CD8-positive, alpha-beta memory T cell (primary cell): ENCODE data around the gene BHLHA9. TPM values are rescaled to one million over a fixed set of nuclear protein-coding genes. Genes with fewer than 3 reads are reported as not detected.
A peak's percentile ranks its signal among the peaks of the same experiment; 100 is the strongest.

Experiments
- CTCF ChIA-PET: fragments of 350-600 bp; sonication (Branson Sonifier 250); formaldehyde crosslinking; loops from one replicate; lab custom pipeline; 2021; ENCODE audit warnings: antibody characterized with exemption; lab: Charles Lee
- POLR2A ChIA-PET: fragments of 350-600 bp; sonication (Branson Sonifier 250); formaldehyde crosslinking; loops from one replicate; lab custom pipeline; 2021; ENCODE audit warnings: antibody characterized with exemption; lab: Charles Lee
- DNase-seq, 5 donors: peaks; one replicate each; pipeline versions ENCODE4 v3.0.0 to v3.0.0-alpha.2; 2020 to 2022; ENCODE audit warnings: mixed read lengths in 1 of 5
- H3K27ac ChIP-seq: one replicate; pipeline ENCODE4 v1.7.0; 2013; ENCODE audit warnings: low read depth, mild to moderate bottlenecking, low read length, moderate library complexity
- H3K27me3 ChIP-seq: 2 replicates; pipeline ENCODE4 v1.7.0; 2013; ENCODE audit warnings: low read length, mild to moderate bottlenecking; ENCODE audit not compliant: insufficient read depth, poor library complexity, severe bottlenecking
- H3K36me3 ChIP-seq: 2 replicates; pipeline ENCODE4 v1.7.0; 2013; ENCODE audit warnings: mild to moderate bottlenecking, low read length, moderate library complexity; ENCODE audit not compliant: insufficient read depth
- H3K4me1 ChIP-seq: 2 replicates; pipeline ENCODE4 v1.7.0; 2013; ENCODE audit warnings: mild to moderate bottlenecking, low read length, moderate library complexity; ENCODE audit not compliant: insufficient read depth
- H3K4me3 ChIP-seq: 2 replicates; pipeline ENCODE4 v1.7.0; 2013; ENCODE audit warnings: mild to moderate bottlenecking, low read length
- H3K9me3 ChIP-seq: 2 replicates; pipeline ENCODE4 v1.7.0; 2013; ENCODE audit warnings: mild to moderate bottlenecking, low read length
- H3K27ac Mint-ChIP-seq, 8 donors: one replicate each; pipeline ENCODE4 v1.8.0; 2020 to 2021; ENCODE audit warnings: mixed read lengths in 8 of 8, mild to moderate bottlenecking in 6 of 8, inconsistent platforms in 3 of 8, moderate library complexity in 3 of 8
- H3K27me3 Mint-ChIP-seq, 2 donors: one replicate each; pipeline ENCODE4 v1.8.0; 2020 to 2021; ENCODE audit warnings: mixed read lengths in 2 of 2, mild to moderate bottlenecking in 1 of 2, moderate library complexity in 1 of 2
- H3K36me3 Mint-ChIP-seq, 3 donors: one replicate each; pipeline ENCODE4 v1.8.0; 2020 to 2021; ENCODE audit warnings: mixed read lengths in 3 of 3, inconsistent platforms in 1 of 3, mild to moderate bottlenecking in 1 of 3
- H3K4me1 Mint-ChIP-seq, 3 donors: one replicate each; pipeline ENCODE4 v1.8.0; 2020 to 2021; ENCODE audit warnings: mixed read lengths in 3 of 3, inconsistent platforms in 1 of 3, mild to moderate bottlenecking in 1 of 3
- H3K4me3 Mint-ChIP-seq, 7 donors: one replicate each; pipeline ENCODE4 v1.8.0; 2020 to 2021; ENCODE audit warnings: mixed read lengths in 7 of 7, mild to moderate bottlenecking in 6 of 7, moderate library complexity in 4 of 7, inconsistent platforms in 2 of 7
- H3K9me3 Mint-ChIP-seq, 5 donors: one replicate each; pipeline ENCODE4 v1.8.0; 2020 to 2022; ENCODE audit warnings: mixed read lengths in 5 of 5, mild to moderate bottlenecking in 3 of 5, moderate library complexity in 2 of 5, inconsistent platforms in 1 of 5
- polyA plus RNA-seq: library from polyadenylated mRNA; unstranded; fragments of 300-500 nt; fragmentation: Illumina TruSeq; gene quantifications from one replicate; pipeline ENCODE4 v1.2.3, GENCODE V29; 2021
- total RNA-seq, 2 experiments: library from RNA; stranded (reverse); gene quantifications; one replicate each; pipeline ENCODE4 v1.2.3, GENCODE V29; 2021

The BHLHA9 gene
- total and polyA plus RNA-seq, 3 experiments from 2014 or later: not detected

GRCh38 chr17:1256699-1257098, 13.5 kb upstream of the BHLHA9 start:
- POLR2A ChIA-PET: no interaction called here

GRCh38 chr17:1260086-1260769, 10.0 kb upstream of the BHLHA9 start:
- H3K27me3 ChIP-seq: no peaks in the 10 kb centered on the region
- H3K36me3 ChIP-seq: no peaks in the 10 kb centered on the region
- no peaks in the 10 kb centered on the region for H3K36me3 Mint-ChIP-seq
- CTCF ChIA-PET: interaction anchor here (0.9 to 4.6 kb wide), 14 partner anchors 7 to 389 kb away, joined by 3 to 45 read pairs (median 5); partner anchors contain the start of genes INPP5K and RILP
- peaks cover 0 to 3% of the 10 kb centered on the region in 2 donors for H3K27me3 Mint-ChIP-seq
- POLR2A ChIA-PET: interaction anchor here (1.1 kb wide), 1 partner anchor 72 kb away, joined by 8 read pairs; no protein-coding TSS in a partner anchor
- H3K27ac ChIP-seq: no peak overlapping the region
- no peak for DNase-seq
- peak overlapping the region; percentile 7 to 68 (median 46) for H3K4me3 Mint-ChIP-seq
- H3K9me3 ChIP-seq: no peaks in the 10 kb centered on the region
- H3K4me3 ChIP-seq: no peak overlapping the region
- H3K4me1 Mint-ChIP-seq: peaks cover 32 to 44% (median 42%) of the 10 kb centered on the region in 3 donors
- peaks cover 21% of the 10 kb centered on the region for H3K4me1 ChIP-seq
- H3K9me3 Mint-ChIP-seq: no peaks in the 10 kb centered on the region
- H3K27ac Mint-ChIP-seq: peak overlapping the region in 3 of 8 donors; percentile 12 to 66 (median 52)

More at GRCh38 chr17:1256699-1257098, 13.5 kb upstream of the BHLHA9 start:
- no peaks in the 10 kb centered on the region for H3K36me3 Mint-ChIP-seq
- Histone ChIP-seq H3K27me3 (no peaks in the 10 kb centered on the region), H3K4me3 (no peak overlapping the region), H3K4me1 (peaks cover 21% of the 10 kb centered on the region), H3K36me3 (no peaks in the 10 kb centered on the region), H3K27ac (no peak overlapping the region), H3K9me3 (no peaks in the 10 kb centered on the region)
- H3K27ac Mint-ChIP-seq: peak overlapping the region in 1 of 8 donors; percentile 66
- no peak for DNase-seq
- peaks cover 35 to 50% (median 48%) of the 10 kb centered on the region in 3 donors for H3K4me1 Mint-ChIP-seq
- peaks cover 0 to 3% of the 10 kb centered on the region in 2 donors for H3K27me3 Mint-ChIP-seq
- CTCF ChIA-PET: interaction anchor here (1.2 to 4.6 kb wide), 5 partner anchors 8 to 259 kb away, joined by 3 to 45 read pairs (median 4); no protein-coding TSS in a partner anchor
- no peaks in the 10 kb centered on the region for H3K9me3 Mint-ChIP-seq
- H3K4me3 Mint-ChIP-seq: peak overlapping the region in 6 of 7 donors; percentile 20 to 61 (median 46)

GRCh38 chr17:1260770-1261161, 9.5 kb upstream of the BHLHA9 start:
- CTCF ChIA-PET: interaction anchor here (1.2 to 4.6 kb wide), 7 partner anchors 8 to 369 kb away, joined by 3 to 45 read pairs (median 5); no protein-coding TSS in a partner anchor
- H3K9me3 ChIP-seq: no peaks in the 10 kb centered on the region
- H3K4me3 ChIP-seq: no peak overlapping the region
- DNase-seq: no peak
- Mint-ChIP-seq H3K9me3 (no peaks in the 10 kb centered on the region), H3K27ac (peak overlapping the region in 3 of 8 donors; percentile 12 to 66 (median 52)), H3K4me3 (peak overlapping the region; percentile 7 to 68 (median 46)), H3K27me3 (peaks cover 0 to 3% of the 10 kb centered on the region in 2 donors), H3K36me3 (no peaks in the 10 kb centered on the region), H3K4me1 (peaks cover 32 to 40% (median 40%) of the 10 kb centered on the region in 3 donors)
- POLR2A ChIA-PET: interaction anchor here (1.1 kb wide), 1 partner anchor 72 kb away, joined by 8 read pairs; no protein-coding TSS in a partner anchor
- H3K27me3 ChIP-seq: no peaks in the 10 kb centered on the region
- no peak overlapping the region for H3K27ac ChIP-seq
- no peaks in the 10 kb centered on the region for H3K36me3 ChIP-seq
- H3K4me1 ChIP-seq: peaks cover 21% of the 10 kb centered on the region

GRCh38 chr17:1264196-1264595, 6.0 kb upstream of the BHLHA9 start:
- Histone ChIP-seq H3K4me1 (peaks cover 9% of the 10 kb centered on the region), H3K9me3 (no peaks in the 10 kb centered on the region), H3K4me3 (no peak overlapping the region), H3K27me3 (no peaks in the 10 kb centered on the region), H3K36me3 (no peaks in the 10 kb centered on the region), H3K27ac (no peak overlapping the region)
- peak overlapping the region in 1 of 7 donors; percentile 29 for H3K4me3 Mint-ChIP-seq
- ChIA-PET POLR2A (no interaction called here), CTCF (interaction anchor here (0.9 to 2.0 kb wide), 3 partner anchors 8 to 101 kb away, joined by 3 to 4 read pairs (median 3); no protein-coding TSS in a partner anchor)
- peaks cover 16 to 25% (median 23%) of the 10 kb centered on the region in 3 donors for H3K4me1 Mint-ChIP-seq
- no peaks in the 10 kb centered on the region for H3K9me3 Mint-ChIP-seq
- DNase-seq: no peak
- peaks cover 0 to 6% of the 10 kb centered on the region in 2 donors for H3K27me3 Mint-ChIP-seq
- H3K27ac Mint-ChIP-seq: peak overlapping the region in 2 of 8 donors; percentile 7 to 60
- H3K36me3 Mint-ChIP-seq: peaks cover 0 to 2% (median 0%) of the 10 kb centered on the region in 3 donors

- POLR2A ChIA-PET: interaction anchor here (0.6 to 0.8 kb wide), 2 partner anchors 14 to 130 kb away, joined by 3 read pairs; no protein-coding TSS in a partner anchor
- H3K27me3 Mint-ChIP-seq: peaks cover 12 to 19% of the 10 kb centered on the region in 2 donors
- H3K36me3 ChIP-seq: no peaks in the 10 kb centered on the region
- H3K4me1 ChIP-seq: peaks cover 6% of the 10 kb centered on the region
- H3K27ac ChIP-seq: peak overlapping the region; percentile 38
- peak overlapping the region; percentile 20 to 91 (median 75) for H3K27ac Mint-ChIP-seq
- peaks cover 7 to 18% (median 14%) of the 10 kb centered on the region in 3 donors for H3K4me1 Mint-ChIP-seq
- peak overlapping the region; percentile 47 for H3K4me3 ChIP-seq
- DNase-seq: no peak
- CTCF ChIA-PET: interaction anchor here (0.7 to 2.4 kb wide), 3 partner anchors 8 to 248 kb away, joined by 4 to 6 read pairs (median 4); partner anchors contain the start of gene INPP5K
- H3K36me3 Mint-ChIP-seq: peaks cover 0 to 2% (median 0%) of the 10 kb centered on the region in 3 donors
- no peaks in the 10 kb centered on the region for H3K9me3 ChIP-seq
- no peaks in the 10 kb centered on the region for H3K9me3 Mint-ChIP-seq
- peaks cover 10% of the 10 kb centered on the region for H3K27me3 ChIP-seq
- H3K4me3 Mint-ChIP-seq: peak overlapping the region; percentile 74 to 90 (median 83)
Observed at GRCh38 chr17:1267471-1267943, 2.7 kb upstream of the BHLHA9 start.

- ChIA-PET CTCF (interaction anchor here (0.6 to 1.0 kb wide), 3 partner anchors 11 to 62 kb away, joined by 3 to 6 read pairs (median 3); no protein-coding TSS in a partner anchor), POLR2A (no interaction called here)
- Mint-ChIP-seq H3K27me3 (peaks cover 21 to 23% of the 10 kb centered on the region in 2 donors), H3K36me3 (peaks cover 0 to 2% (median 0%) of the 10 kb centered on the region in 3 donors), H3K27ac (no peak overlapping the region), H3K4me3 (no peak overlapping the region), H3K9me3 (no peaks in the 10 kb centered on the region), H3K4me1 (peaks cover 10 to 22% (median 21%) of the 10 kb centered on the region in 3 donors)
- H3K27ac ChIP-seq: no peak overlapping the region
- peaks cover 9% of the 10 kb centered on the region for H3K4me1 ChIP-seq
- no peak overlapping the region for H3K4me3 ChIP-seq
- no peaks in the 10 kb centered on the region for H3K36me3 ChIP-seq
- H3K27me3 ChIP-seq: peaks cover 10% of the 10 kb centered on the region
- no peak for DNase-seq
- no peaks in the 10 kb centered on the region for H3K9me3 ChIP-seq
Observed at GRCh38 chr17:1271030-1271423, 783 bp downstream of the BHLHA9 start.

- H3K27ac ChIP-seq: no peak overlapping the region
- CTCF ChIA-PET: interaction anchor here (0.6 to 1.0 kb wide), 3 partner anchors 11 to 61 kb away, joined by 3 to 6 read pairs (median 3); no protein-coding TSS in a partner anchor
- peaks cover 10% of the 10 kb centered on the region for H3K27me3 ChIP-seq
- POLR2A ChIA-PET: no interaction called here
- peaks cover 12 to 26% (median 24%) of the 10 kb centered on the region in 3 donors for H3K4me1 Mint-ChIP-seq
- H3K9me3 ChIP-seq: no peaks in the 10 kb centered on the region
- no peak overlapping the region for H3K4me3 ChIP-seq
- H3K4me1 ChIP-seq: peaks cover 9% of the 10 kb centered on the region
- no peak for DNase-seq
- H3K36me3 Mint-ChIP-seq: peaks cover 0 to 2% (median 0%) of the 10 kb centered on the region in 3 donors
- peak overlapping the region in 2 of 7 donors; percentile 12 to 27 for H3K4me3 Mint-ChIP-seq
- no peaks in the 10 kb centered on the region for H3K9me3 Mint-ChIP-seq
- no peaks in the 10 kb centered on the region for H3K36me3 ChIP-seq
- peaks cover 23 to 24% of the 10 kb centered on the region in 2 donors for H3K27me3 Mint-ChIP-seq
- no peak overlapping the region for H3K27ac Mint-ChIP-seq
Observed at GRCh38 chr17:1271441-1271840, 1.2 kb downstream of the BHLHA9 start.
